T-helper 22 cell (primary cell): ENCODE data around the gene ZBED2.

Experiments
- DNase-seq: peaks from one replicate; pipeline ENCODE4 v3.0.0-alpha.2; 2020; ENCODE audit warnings: low read depth

Gene ZBED2

GRCh38 chr3:111604119-111604518 lies 9.0 kb upstream of the ZBED2 start:
- DNase-seq: no peak

- no peak for DNase-seq
These were observed 8.5 kb upstream of the ZBED2 start for GRCh38 chr3:111603679-111604078.

GRCh38 chr3:111601810-111602209 lies 6.7 kb upstream of the ZBED2 start:
- DNase-seq: no peak

- no peak for DNase-seq
These were observed 3.4 kb upstream of the ZBED2 start for GRCh38 chr3:111598552-111598951.

- no peak for DNase-seq
These were observed 3.0 kb upstream of the ZBED2 start for GRCh38 chr3:111598139-111598538.

- no peak for DNase-seq
These were observed 1.2 kb upstream of the ZBED2 start for GRCh38 chr3:111596328-111596727.

- no peak for DNase-seq
These were observed 365 bp downstream of the ZBED2 start for GRCh38 chr3:111594781-111595180.

- no peak for DNase-seq
These were observed 941 bp downstream of the ZBED2 start for GRCh38 chr3:111594205-111594604.

- no peak for DNase-seq
These were observed 1.5 kb downstream of the ZBED2 start for GRCh38 chr3:111593666-111594065.

- DNase-seq: no peak
These were observed 2.2 kb downstream of the ZBED2 start for GRCh38 chr3:111592936-111593335.

GRCh38 chr3:111592143-111592542 lies 3.0 kb downstream of the ZBED2 start:
- DNase-seq: no peak

GRCh38 chr3:111591555-111591954 lies 3.6 kb downstream of the ZBED2 start:
- no peak for DNase-seq

GRCh38 chr3:111590143-111590491 lies 5.0 kb downstream of the ZBED2 start:
- DNase-seq: no peak

- DNase-seq: no peak
These were observed 5.6 kb downstream of the ZBED2 start for GRCh38 chr3:111589303-111590142.

GRCh38 chr3:111588527-111588926 lies 6.6 kb downstream of the ZBED2 start:
- DNase-seq: no peak

GRCh38 chr3:111585217-111585616 lies 9.9 kb downstream of the ZBED2 start:
- DNase-seq: no peak

GRCh38 chr3:111584744-111585143 lies 10.4 kb downstream of the ZBED2 start:
- no peak for DNase-seq

GRCh38 chr3:111582120-111582474 lies 13.0 kb downstream of the ZBED2 start:
- no peak for DNase-seq

- DNase-seq: no peak
These were observed 13.6 kb downstream of the ZBED2 start for GRCh38 chr3:111581403-111582119.

GRCh38 chr3:111579495-111579894 lies 15.7 kb downstream of the ZBED2 start:
- no peak for DNase-seq

GRCh38 chr3:111578867-111579266 lies 16.3 kb downstream of the ZBED2 start:
- DNase-seq: no peak

GRCh38 chr3:111577798-111578685 lies 17.1 kb downstream of the ZBED2 start:
- DNase-seq: no peak

GRCh38 chr3:111577113-111577512 lies 18.0 kb downstream of the ZBED2 start:
- no peak for DNase-seq
